ENCODE measurements around the gene HDDC2.

Gene HDDC2, protein sequence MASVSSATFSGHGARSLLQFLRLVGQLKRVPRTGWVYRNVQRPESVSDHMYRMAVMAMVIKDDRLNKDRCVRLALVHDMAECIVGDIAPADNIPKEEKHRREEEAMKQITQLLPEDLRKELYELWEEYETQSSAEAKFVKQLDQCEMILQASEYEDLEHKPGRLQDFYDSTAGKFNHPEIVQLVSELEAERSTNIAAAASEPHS

DNA sequence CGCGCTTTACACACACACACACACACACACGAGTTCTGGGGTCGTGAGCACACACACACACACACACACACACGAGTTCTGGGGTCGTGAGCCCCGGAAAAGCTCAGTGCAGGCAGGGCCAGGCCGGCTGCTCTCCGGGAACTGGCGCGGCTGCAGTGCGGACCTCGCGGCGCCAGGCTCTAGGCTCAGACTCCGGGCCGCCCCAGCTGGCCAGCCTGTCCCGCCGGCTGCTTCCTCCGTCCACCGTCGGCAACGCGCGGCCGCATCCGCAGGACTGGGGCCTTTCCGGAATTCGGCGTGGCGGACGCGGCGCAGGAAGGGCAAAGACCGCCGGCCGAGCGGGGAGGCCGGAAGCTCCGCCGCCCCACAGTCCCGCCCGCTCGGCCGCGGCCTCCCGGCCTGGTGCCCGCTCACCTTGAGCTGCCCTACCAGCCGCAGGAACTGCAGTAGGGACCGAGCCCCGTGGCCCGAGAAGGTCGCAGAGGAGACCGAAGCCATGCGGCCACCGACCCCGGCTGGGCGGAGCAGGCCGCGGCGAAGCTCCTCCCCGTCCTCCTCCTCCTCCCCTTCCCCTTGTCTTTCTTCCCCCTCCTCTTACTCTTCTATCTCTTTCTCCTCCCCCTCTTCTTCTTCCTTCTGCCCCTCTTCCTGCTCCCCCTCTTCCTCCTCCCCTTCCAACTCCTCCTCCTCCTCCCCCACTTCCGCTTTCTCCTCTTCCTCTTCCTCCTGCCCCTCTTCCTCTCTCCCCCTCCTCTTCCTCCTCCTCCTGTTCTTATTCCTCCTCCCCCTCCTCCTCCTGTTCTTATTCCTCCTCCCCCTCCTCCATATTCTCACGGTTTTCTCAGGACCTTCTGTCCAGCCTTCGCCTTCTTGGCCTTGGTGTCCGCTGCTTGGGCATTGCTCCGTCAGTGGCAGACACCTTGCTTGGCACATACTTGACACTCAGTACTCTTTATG is at the start of gene HDDC2:
TSS of gene HDDC2 (minus strand) at position 533 of the 957 bp plus-strand sequence. CDS start at position 498, 35 bp downstream.
- no peaks in the 10 kb centered on the region for H3K79me2 ChIP-seq (ENCODE audit: insufficient read depth, low read depth)
- peak within 1 kb of the TSS; percentile 85 for H3K9ac ChIP-seq
- H3K4me2 ChIP-seq, result peak within 1 kb of the TSS; percentile 84
- TF ChIP-seq, protein P1, sequence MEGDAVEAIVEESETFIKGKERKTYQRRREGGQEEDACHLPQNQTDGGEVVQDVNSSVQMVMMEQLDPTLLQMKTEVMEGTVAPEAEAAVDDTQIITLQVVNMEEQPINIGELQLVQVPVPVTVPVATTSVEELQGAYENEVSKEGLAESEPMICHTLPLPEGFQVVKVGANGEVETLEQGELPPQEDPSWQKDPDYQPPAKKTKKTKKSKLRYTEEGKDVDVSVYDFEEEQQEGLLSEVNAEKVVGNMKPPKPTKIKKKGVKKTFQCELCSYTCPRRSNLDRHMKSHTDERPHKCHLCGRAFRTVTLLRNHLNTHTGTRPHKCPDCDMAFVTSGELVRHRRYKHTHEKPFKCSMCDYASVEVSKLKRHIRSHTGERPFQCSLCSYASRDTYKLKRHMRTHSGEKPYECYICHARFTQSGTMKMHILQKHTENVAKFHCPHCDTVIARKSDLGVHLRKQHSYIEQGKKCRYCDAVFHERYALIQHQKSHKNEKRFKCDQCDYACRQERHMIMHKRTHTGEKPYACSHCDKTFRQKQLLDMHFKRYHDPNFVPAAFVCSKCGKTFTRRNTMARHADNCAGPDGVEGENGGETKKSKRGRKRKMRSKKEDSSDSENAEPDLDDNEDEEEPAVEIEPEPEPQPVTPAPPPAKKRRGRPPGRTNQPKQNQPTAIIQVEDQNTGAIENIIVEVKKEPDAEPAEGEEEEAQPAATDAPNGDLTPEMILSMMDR (conservative IDR thresholded peaks at IDR 0.05; ENCODE audit: low read depth, low read length), result no peak
- peak within 1 kb of the TSS; percentile 50 for H2AFZ ChIP-seq (ENCODE audit: low read depth)
- peaks cover 10% of the 10 kb centered on the region for H3K4me1 ChIP-seq (ENCODE audit: low read depth, poor library complexity, severe bottlenecking)
- no peaks in the 10 kb centered on the region for H4K20me1 ChIP-seq (ENCODE audit: insufficient read depth)
- H3K27me3 ChIP-seq (ENCODE audit: insufficient read depth, low read depth), result no peaks in the 10 kb centered on the region
- no peak within 1 kb of the TSS for H3K4me3 ChIP-seq (IDR thresholded peaks at IDR 0.05; ENCODE audit: insufficient read depth, low read depth, low read length)
- H3K36me3 ChIP-seq (ENCODE audit: insufficient read depth), result no peaks in the 10 kb centered on the region
- peak within 1 kb of the TSS; percentile 26 for H3K27ac ChIP-seq

DNA sequence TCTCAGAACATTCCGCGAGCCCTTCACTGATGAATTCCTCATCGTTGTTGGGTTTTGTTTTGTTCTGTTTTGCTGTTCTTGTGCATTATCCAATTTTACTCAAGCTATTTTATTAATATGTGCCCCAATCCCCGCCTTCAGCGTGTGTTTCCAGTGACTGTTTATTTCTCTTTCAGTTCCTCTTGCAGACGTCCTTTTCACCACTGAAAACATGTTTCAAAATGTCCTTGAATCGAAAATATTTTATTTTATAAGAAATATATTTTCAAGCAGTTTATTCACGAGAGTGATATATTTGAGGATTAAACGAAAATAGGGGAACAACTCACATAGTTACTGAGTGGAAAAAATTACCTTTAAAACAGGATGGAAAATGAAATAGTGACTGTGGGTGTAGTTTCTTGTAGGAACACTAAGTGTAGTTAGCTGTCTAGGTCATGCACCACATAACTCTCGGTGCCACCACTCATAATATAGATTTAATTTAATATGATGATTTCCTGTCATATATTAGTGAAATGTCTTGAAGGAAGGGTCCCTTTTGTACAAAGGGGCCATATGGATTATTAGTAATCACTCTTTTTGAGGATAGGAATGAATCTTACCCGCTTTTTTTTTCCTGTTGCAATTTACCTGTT is 45.3 kb upstream of the HDDC2 start:
- H2AFZ ChIP-seq (ENCODE audit: low read depth), result no peak overlapping the region
- H3K4me2 ChIP-seq, result no peak overlapping the region
- H3K27ac ChIP-seq, result no peak overlapping the region
- H3K4me1 ChIP-seq (ENCODE audit: low read depth, poor library complexity, severe bottlenecking), result no peaks in the 10 kb centered on the region
- no peak overlapping the region for H3K9ac ChIP-seq
- no peaks in the 10 kb centered on the region for H3K79me2 ChIP-seq (ENCODE audit: insufficient read depth, low read depth)
- no peaks in the 10 kb centered on the region for H4K20me1 ChIP-seq (ENCODE audit: insufficient read depth)
- H3K36me3 ChIP-seq (ENCODE audit: insufficient read depth), result no peaks in the 10 kb centered on the region
- no peak overlapping the region for H3K4me3 ChIP-seq (IDR thresholded peaks at IDR 0.05; ENCODE audit: insufficient read depth, low read depth, low read length)
- no peaks in the 10 kb centered on the region for H3K27me3 ChIP-seq (ENCODE audit: insufficient read depth, low read depth)
- TF ChIP-seq, protein P1 (conservative IDR thresholded peaks at IDR 0.05; ENCODE audit: low read depth, low read length), result no peak

DNA sequence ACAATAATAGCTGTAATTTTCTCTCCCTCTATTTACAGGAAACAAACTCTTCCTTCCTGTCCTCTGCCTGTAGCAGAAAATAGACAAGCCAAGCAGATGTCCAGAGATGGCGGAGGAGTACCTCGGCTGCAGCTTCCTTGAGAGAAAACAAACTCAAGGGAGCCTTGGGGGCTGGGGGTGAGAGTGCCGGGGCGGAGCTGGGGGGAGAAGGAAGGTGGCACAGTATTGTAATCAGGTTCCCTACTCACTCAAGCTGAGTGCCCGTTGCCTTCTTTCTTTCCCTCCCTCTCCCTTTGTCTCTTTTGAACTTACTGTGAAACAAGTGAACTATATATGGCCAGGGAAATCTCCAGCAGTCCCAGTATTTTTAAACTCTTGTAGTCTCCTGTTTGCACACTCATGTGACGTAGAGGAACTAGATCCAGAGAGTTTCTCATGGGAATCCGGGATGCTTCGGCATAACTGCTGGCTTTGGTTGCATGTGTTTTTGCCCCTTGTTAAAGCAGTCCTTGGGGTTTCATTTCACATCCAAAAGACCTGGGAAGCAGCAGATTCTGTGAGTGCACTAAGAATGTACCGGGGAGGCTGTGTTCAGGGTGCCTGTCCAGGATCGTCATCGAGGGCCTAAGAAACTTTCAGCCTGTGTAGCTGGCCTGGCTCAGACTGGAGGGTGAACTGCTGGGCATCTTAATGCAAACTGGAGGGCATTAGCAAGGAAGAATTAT is 44.6 kb upstream of the HDDC2 start:
- TF ChIP-seq, protein P1 (conservative IDR thresholded peaks at IDR 0.05; ENCODE audit: low read depth, low read length), result no peak
- Histone ChIP-seq H3K9ac (no peak overlapping the region), H2AFZ (ENCODE audit: low read depth) (no peak overlapping the region), H4K20me1 (ENCODE audit: insufficient read depth) (no peaks in the 10 kb centered on the region), H3K4me1 (ENCODE audit: low read depth, poor library complexity, severe bottlenecking) (no peaks in the 10 kb centered on the region), H3K79me2 (ENCODE audit: insufficient read depth, low read depth) (no peaks in the 10 kb centered on the region), H3K4me3 (IDR thresholded peaks at IDR 0.05; ENCODE audit: insufficient read depth, low read depth, low read length) (no peak overlapping the region), H3K27me3 (ENCODE audit: insufficient read depth, low read depth) (no peaks in the 10 kb centered on the region), H3K36me3 (ENCODE audit: insufficient read depth) (no peaks in the 10 kb centered on the region), H3K27ac (no peak overlapping the region), H3K4me2 (no peak overlapping the region)

DNA sequence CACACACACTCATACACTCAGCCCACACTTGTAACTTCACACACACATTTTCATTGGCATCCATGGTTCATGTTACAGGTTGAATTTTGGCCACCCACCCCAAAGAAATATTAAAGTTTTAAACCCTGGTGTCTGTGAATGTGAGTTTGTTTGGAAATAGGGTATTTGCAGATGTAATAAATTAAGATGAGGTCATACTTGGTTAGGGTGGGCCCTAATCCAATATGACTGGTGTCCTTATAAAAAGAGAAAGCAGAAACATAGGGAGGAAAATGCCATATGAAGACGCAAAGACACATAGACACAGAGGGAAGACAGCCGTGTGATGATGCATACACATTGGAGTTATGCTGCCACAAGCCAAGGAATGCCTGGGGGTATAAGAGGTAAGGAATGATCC is 39.7 kb upstream of the HDDC2 start:
- H3K4me3 ChIP-seq (IDR thresholded peaks at IDR 0.05; ENCODE audit: insufficient read depth, low read depth, low read length), result no peak overlapping the region
- H2AFZ ChIP-seq (ENCODE audit: low read depth), result no peak overlapping the region
- no peak overlapping the region for H3K27ac ChIP-seq
- no peaks in the 10 kb centered on the region for H3K36me3 ChIP-seq (ENCODE audit: insufficient read depth)
- no peaks in the 10 kb centered on the region for H3K27me3 ChIP-seq (ENCODE audit: insufficient read depth, low read depth)
- H3K9ac ChIP-seq, result no peak overlapping the region
- no peaks in the 10 kb centered on the region for H4K20me1 ChIP-seq (ENCODE audit: insufficient read depth)
- no peaks in the 10 kb centered on the region for H3K79me2 ChIP-seq (ENCODE audit: insufficient read depth, low read depth)
- no peaks in the 10 kb centered on the region for H3K4me1 ChIP-seq (ENCODE audit: low read depth, poor library complexity, severe bottlenecking)
- TF ChIP-seq, protein P1 (conservative IDR thresholded peaks at IDR 0.05; ENCODE audit: low read depth, low read length), result no peak
- H3K4me2 ChIP-seq, result no peak overlapping the region

Data from KMS-11 (cell line).